ENCODE measurements around the gene NRIP1.

NRIP1 gene, protein sequence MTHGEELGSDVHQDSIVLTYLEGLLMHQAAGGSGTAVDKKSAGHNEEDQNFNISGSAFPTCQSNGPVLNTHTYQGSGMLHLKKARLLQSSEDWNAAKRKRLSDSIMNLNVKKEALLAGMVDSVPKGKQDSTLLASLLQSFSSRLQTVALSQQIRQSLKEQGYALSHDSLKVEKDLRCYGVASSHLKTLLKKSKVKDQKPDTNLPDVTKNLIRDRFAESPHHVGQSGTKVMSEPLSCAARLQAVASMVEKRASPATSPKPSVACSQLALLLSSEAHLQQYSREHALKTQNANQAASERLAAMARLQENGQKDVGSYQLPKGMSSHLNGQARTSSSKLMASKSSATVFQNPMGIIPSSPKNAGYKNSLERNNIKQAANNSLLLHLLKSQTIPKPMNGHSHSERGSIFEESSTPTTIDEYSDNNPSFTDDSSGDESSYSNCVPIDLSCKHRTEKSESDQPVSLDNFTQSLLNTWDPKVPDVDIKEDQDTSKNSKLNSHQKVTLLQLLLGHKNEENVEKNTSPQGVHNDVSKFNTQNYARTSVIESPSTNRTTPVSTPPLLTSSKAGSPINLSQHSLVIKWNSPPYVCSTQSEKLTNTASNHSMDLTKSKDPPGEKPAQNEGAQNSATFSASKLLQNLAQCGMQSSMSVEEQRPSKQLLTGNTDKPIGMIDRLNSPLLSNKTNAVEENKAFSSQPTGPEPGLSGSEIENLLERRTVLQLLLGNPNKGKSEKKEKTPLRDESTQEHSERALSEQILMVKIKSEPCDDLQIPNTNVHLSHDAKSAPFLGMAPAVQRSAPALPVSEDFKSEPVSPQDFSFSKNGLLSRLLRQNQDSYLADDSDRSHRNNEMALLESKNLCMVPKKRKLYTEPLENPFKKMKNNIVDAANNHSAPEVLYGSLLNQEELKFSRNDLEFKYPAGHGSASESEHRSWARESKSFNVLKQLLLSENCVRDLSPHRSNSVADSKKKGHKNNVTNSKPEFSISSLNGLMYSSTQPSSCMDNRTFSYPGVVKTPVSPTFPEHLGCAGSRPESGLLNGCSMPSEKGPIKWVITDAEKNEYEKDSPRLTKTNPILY (N-terminal part only)

GRCh38 chr21:15064576-15065391 is at the start of gene NRIP1:
TSS of gene NRIP1 (minus strand) at chr21:15065000. CDS start at chr21:14968192, 96,808 bp downstream.
- peak; percentile 88 for DNase-seq

- no peak for DNase-seq
These were observed 48.1 kb upstream of the NRIP1 start for GRCh38 chr21:15112858-15113257.

- no peak for DNase-seq
These were observed 44.0 kb upstream of the NRIP1 start for GRCh38 chr21:15108801-15109200.

GRCh38 chr21:15104470-15104869 is 39.7 kb upstream of the NRIP1 start:
- DNase-seq = no peak

DNA sequence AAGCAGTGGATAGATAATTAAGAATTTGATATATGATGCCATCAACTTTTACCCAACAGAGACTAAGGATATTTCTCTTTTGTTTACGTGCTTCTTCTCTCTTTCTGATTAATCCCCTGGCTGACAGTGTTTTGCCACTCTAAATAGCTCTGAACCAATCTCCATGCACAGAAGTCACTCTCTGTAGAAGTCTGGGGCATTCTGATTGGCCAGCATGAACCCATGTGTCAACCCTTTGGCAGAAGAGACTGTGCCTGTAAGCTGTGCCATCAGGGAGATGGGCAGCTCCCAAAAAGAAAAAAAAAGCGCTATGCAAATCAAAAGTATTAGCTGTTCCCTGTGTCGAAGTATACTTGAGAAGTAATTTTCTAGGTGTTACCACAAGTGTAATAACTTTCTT is 34.1 kb upstream of the NRIP1 start:
- DNase-seq = no peak

DNA sequence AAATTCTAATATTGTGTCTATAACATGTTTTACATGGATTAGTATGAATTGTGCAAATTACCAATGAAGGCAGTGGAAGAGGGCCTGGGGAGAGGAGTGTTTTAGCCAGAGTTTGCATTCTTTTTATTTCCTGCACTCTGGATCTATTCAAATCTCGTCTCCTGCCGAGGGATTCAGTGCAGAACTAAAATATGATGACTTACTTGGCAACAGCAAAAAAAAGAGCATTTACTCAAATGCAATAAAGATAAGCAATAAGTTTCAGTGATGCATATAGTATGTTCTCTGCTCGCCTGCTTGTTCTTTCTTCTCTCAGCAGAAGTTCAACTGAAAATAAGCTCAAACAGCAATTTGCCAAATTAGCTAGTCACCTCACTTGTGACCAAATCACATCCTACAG is 33.4 kb upstream of the NRIP1 start:
- no peak for DNase-seq

- no peak for DNase-seq
These were observed 32.8 kb upstream of the NRIP1 start for GRCh38 chr21:15097580-15097979.

DNA sequence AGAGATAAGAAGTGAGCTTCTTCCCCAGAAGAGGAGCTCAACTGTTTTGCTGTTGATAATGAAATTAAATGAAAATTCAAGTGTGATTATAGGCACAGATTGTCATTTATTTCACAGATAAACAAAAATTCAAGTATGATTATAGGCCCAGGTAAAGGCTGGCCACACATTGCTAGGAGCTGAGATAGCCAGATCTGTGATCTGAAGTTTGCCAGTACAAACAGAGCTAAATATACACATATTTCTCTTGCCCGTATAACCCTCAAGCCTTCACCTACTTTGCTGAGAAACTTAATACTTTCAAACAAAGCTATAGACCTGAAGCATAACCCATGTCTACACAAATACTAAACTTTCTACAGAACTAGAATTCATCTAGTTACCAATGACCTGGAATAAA is 31.3 kb upstream of the NRIP1 start:
- no peak for DNase-seq

- DNase-seq = no peak
These were observed 30.5 kb upstream of the NRIP1 start for GRCh38 chr21:15095326-15095725.

GRCh38 chr21:15094706-15095105 is 29.9 kb upstream of the NRIP1 start:
- DNase-seq = no peak

- no peak for DNase-seq
These were observed 28.4 kb upstream of the NRIP1 start for GRCh38 chr21:15093216-15093615.

DNA sequence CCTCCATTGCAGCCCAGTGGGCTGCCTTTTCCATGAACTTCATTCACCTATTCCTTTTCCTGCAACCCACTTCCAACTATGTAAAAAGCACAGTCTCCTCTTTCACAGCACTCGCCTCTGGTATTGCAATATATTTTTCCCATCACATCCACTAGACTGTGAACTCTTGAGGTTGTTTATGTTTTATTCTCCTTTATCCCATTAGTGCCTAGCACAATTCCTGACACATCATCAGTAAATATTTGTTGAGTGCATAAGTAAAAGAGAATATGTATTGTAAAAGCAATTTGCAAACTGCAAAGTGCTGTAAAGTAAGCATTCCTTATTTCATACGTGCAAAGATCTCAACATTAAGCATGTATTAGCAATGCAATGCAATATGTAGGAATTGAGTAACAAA is 27.9 kb upstream of the NRIP1 start:
- DNase-seq = no peak

DNA sequence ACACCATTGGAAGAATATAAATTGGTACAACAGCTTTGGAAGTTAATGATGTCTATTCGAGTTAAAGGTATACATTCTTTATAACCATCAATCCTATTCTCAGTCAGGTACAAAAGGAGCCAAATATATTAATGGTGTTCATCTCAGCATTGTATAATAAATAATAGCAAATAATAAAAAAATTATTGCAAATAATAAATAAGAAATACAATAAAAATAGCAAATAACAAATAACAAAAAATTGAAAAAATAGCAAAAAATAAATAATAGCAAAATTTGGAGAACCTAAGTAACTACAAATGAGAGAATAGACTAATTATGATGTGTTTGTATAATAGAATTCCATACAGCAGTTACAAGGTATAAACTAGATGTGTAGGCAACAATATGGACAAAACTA is 25.6 kb upstream of the NRIP1 start:
- DNase-seq = no peak

- DNase-seq = no peak
These were observed 23.7 kb upstream of the NRIP1 start for GRCh38 chr21:15088488-15088887.

DNA sequence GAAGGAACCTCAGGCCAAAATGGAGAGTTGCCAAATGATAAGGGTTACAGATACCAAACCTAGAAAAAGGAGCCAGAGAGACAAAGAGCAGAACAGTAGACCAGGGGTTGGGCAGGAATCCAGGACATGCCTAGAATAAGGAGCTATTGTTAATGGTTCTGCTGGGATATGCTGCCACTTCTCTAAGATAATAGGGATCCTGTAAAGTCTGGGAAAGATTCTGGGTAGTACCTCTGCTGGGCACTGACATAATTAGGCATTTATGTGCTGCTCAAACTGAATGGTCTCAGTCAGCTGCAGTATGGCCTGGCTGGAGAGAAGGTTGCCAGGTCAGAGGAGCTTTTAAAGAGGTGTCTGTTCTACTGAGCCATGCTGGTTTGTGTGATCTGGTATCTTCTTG is 19.9 kb upstream of the NRIP1 start:
- DNase-seq = no peak

DNA sequence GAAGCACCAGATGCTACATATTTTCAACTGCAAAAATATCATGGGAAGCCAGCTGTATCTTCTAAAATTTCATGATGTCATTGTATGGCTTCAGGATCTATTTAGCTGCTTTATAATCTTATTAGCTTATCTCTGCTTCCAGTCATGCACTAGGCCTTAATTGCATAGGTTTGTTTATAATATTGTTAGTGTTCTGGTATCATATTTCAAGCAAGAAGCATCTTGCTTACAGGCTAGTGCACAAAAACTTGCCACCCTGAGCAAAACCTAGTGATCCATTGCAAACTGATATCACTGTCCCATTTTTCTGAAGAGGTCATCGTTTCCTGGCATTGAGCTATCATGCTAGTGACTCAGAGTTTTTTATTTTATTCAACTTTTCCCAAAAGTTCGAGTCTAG is 15.7 kb upstream of the NRIP1 start:
- no peak for DNase-seq

DNA sequence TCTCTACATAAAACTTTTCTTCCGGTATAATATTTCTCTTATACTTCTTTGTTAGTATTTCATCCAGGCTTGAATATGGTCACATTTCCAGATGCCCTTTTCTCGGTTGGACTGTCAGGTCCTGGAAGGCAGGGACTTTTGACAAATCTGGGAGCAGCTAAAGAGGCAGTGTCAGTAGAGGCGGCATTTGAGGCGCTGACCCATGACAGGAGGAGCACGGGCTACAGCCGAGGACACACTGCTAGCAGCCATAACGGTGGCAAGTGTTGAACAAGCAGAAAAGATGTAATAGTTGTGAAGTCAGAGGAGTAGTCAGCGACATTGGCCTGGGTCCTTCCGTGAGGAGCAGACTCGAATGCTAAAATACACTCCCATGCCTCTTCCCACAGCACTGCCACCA is 14.5 kb upstream of the NRIP1 start:
- DNase-seq = no peak

DNA sequence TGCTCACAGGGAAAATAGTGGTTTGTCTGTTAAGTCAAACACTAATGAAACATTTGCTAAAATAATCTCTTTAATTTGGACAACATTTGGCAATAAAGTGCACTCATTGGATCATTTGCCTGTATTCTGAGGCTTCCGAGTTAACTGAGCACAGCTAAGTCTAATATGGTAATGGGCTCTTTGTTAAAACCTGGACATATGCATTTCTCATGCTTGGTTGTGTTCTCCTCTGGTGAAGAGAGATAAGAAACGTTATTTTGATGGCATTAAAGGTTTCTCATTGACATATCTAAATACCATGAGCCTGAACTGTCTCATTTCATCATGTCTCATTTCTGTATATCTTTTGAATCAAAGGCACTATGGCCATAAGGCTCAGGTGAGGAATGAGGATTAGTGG is 13.4 kb upstream of the NRIP1 start:
- no peak for DNase-seq

GRCh38 chr21:15077529-15078145 is 12.8 kb upstream of the NRIP1 start:
- no peak for DNase-seq

- no peak for DNase-seq
These were observed 11.9 kb upstream of the NRIP1 start for GRCh38 chr21:15076730-15077129.

DNA sequence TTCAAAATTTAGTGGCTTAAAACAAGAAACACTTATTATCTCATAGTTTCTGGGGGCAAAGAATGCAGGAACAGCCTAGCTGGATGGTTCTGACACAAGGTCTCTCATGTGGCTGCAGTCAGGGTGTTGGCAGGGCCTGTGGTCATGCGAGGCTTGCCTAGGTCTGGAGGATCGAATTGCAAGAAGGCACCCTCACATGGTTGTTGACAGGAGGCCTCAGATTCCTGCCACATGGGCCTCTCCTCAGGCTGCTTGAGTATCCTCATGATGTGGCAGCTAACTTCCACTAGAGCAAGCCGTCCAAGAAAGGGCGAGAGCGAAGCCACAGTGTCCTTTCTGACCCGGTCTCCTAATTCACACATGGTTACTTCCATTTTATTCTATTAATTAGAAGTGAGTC is 6.2 kb upstream of the NRIP1 start:
- DNase-seq = no peak

DNA sequence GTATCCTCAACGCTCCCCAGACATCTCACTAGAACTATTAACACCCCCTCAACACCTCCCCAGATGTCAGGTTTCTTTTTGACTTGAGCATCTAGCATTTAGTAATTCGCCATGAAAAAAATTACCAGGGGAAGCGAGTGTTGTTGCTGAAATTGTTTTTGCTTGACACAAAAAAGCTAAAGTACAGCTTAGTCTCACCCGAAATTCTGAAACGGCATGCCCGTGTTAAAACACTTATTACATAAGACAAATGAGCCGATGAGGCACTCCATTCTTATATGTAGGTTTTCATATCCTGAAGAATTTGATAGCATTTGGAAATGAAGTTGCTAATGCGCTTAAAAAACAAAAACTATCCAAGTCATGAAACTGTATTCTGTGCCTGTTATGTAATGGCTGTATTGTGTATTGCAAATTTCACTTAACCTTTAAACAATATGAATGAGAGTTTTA is 1.3 kb upstream of the NRIP1 start:
- peak; percentile 49 for DNase-seq

All from OCI-M1 (cell line).